H1 (cell line): ENCODE measurements around the gene ALKBH7. TPM values are rescaled to one million over a fixed set of nuclear protein-coding genes. Genes with fewer than 3 reads are reported as not detected.
A peak's percentile ranks its signal among the peaks of the same experiment; 100 is the strongest.

Experiments used
- ATF3 ChIP-seq: IDR thresholded peaks from 2 replicates; pipeline ENCODE4 v1.6.1; 2011; ENCODE audit warnings: low read depth, mild to moderate bottlenecking, low read length; ENCODE audit not compliant: insufficient read depth
- CBX5 ChIP-seq: fragments of 300-800, 300-1000 bp; sonication (generic); IDR thresholded peaks from 2 replicates; pipeline ENCODE4 v1.7.1; 2016; ENCODE audit warnings: antibody characterized with exemption, low read length, low read depth
- CEBPB ChIP-seq: IDR thresholded peaks from 2 replicates; pipeline ENCODE4 v1.6.1; 2012; ENCODE audit warnings: low read depth, low read length
- CHD7 ChIP-seq: fragments of 300-600 bp; sonication (generic); IDR thresholded peaks from 2 replicates; pipeline ENCODE4 v1.7.1; 2012; ENCODE audit warnings: low read length, moderate library complexity, mild to moderate bottlenecking, inconsistent platforms; ENCODE audit not compliant: insufficient replicate concordance
- FOSL1 ChIP-seq: IDR thresholded peaks from 2 replicates; pipeline ENCODE4 v1.6.1; 2011; ENCODE audit warnings: mild to moderate bottlenecking, low read depth, low read length, moderate library complexity; ENCODE audit not compliant: insufficient read depth
- JUN ChIP-seq: IDR thresholded peaks from 2 replicates; pipeline ENCODE4 v1.6.1; 2011; ENCODE audit warnings: low read depth, mild to moderate bottlenecking, improper control_type of control experiment, low read length
- MAX ChIP-seq: IDR thresholded peaks from 2 replicates; pipeline ENCODE4 v1.6.1; 2012; ENCODE audit warnings: inconsistent platforms
- SP1 ChIP-seq: IDR thresholded peaks from 2 replicates; pipeline ENCODE4 v1.6.1; 2011; ENCODE audit warnings: low read depth, low read length
- TBP ChIP-seq: IDR thresholded peaks from 2 replicates; pipeline ENCODE4 v1.6.1; 2011; ENCODE audit warnings: low read depth, low read length, improper control_type of control experiment
- polyA plus RNA-seq, 7 experiments: library from polyadenylated mRNA; depleted of rRNA in 3 of 7; stranded (reverse) in 5 of 7; unstranded in 2 of 7; fragments of >200 nt in 5 of 7; fragments of 200-250 nt in 2 of 7; gene quantifications; 1 replicate in 5 of 7; 2 replicates in 1 of 7; 4 replicates in 1 of 7; pipeline versions ENCODE4 v1.2.1 to v1.2.3, GENCODE V29; 2011 to 2013; ENCODE audit warnings: missing spikeins in 2 of 7, mixed read lengths in 2 of 7
- total RNA-seq: library from RNA; stranded (reverse); fragmentation: NEBNext Ultra II Directional; extraction: Animal tissue kit (Norgen Biotek cat#: 25700); gene quantifications from 2 replicates; pipeline ENCODE4 v1.2.1, GENCODE V29; 2021

Gene ALKBH7
- total and polyA plus RNA-seq, 2 of the 8 experiments (the other 6 are each of a cell fraction or from before 2014, with no cell fraction given): 66.3 to 100 TPM

GRCh38 chr19:6393074-6393982 is 20.7 kb downstream of the ALKBH7 start, which contains the start of gene GTF2F1 (continued):
- TF ChIP-seq TBP (peak; percentile 32; the same call in 1 of the 2 replicates), CBX5 (no peak), SP1 (no peak), FOSL1 (no peak), MAX (peak; percentile 21; the same call in 1 of the 2 replicates), CHD7 (no peak), ATF3 (no peak), JUN (no peak), CEBPB (no peak)
